KBM-7 (cell line): ENCODE measurements around the gene KIF1A.

Experiments
- DNase-seq: peaks from one replicate; pipeline ENCODE4 v3.0.0-alpha.2; 2015
- in situ Hi-C: fragments of 300-500 bp; cut with MboI; formaldehyde crosslinking; loops from 2 replicates; pipeline ENCODE4 v1.14.3; 2020; ENCODE audit warnings: low sequenced_read_pairs, low pct_unique_long_range_greater_than_20kb, mixed read lengths

Gene KIF1A

DNA sequence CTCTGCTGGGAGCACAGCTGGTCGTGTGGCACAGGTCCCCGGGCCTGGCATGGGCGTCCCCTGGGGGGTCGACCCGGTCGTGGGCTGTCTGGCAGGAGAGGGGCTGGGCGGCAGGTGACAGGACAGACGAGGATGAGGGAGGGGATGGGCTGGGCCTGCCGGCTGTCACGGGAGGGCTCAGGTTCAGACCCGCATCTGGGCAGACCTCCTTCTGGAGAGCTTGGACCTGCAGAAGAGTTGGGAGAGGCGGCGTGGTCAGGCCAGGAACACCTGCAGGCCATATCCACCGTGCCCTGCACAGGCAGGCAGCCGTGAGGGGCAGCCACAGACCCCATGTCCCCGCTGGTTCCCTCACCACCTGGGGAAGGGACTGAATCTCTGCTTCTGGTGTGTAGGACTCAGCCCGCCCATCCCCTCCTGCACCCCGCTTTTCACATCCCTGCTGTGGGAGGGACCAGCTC lies 102.8 kb downstream of the KIF1A start:
- in situ Hi-C loops: no loop called here
- no peak for DNase-seq

- no peak for DNase-seq
- in situ Hi-C loops: no loop called here
Measured at GRCh38 chr2:240716130-240716798, 103.8 kb downstream of the KIF1A start.

DNA sequence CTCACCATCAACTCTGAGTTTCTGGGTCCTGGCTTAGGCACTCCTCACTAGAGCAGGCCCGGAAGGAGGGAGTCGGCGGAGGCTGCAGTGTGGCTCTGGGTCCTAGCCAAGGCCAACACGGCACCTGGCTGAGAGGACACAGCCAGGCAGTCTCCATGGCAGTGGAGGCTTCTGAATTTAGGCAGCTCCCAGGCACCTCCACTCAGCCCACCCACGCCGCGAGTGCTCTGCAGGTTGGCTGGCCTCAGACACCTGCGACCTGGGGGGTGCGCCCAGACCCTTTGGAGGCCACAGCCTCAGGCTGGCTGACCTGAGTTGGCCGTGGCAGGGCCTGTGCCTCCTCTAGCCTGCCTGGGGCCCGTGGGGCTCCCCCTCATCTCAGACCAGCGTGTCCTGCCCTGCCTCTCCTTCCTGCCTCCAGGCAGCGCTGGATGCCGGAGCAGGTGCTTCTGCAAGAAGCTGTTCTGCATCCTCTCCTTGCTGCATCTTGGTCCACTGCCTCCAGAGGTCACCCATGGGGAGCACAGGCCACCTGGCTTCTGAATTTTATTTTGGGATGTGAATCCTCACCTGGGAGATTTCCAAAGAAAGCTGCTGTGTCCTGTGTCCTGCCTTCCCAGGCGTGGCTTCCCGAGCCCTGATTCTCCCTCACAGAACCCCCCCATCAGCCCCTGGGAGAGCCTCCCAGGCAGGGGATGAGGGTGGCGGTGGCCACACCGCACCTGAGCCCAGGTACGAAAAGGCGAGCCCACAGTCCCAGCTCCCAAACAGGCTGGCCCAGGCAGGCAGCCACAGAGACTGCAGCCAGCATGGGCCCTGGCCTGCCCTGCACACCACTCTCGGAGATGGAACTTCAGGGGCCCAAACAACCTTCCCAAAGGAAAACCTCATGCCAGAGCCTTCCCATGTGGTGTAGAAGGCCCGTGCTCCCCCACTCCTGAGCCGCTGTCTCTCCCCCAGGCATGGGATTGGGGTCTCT lies 105.0 kb downstream of the KIF1A start:
- in situ Hi-C loops: no loop called here
- DNase-seq: no peak

DNA sequence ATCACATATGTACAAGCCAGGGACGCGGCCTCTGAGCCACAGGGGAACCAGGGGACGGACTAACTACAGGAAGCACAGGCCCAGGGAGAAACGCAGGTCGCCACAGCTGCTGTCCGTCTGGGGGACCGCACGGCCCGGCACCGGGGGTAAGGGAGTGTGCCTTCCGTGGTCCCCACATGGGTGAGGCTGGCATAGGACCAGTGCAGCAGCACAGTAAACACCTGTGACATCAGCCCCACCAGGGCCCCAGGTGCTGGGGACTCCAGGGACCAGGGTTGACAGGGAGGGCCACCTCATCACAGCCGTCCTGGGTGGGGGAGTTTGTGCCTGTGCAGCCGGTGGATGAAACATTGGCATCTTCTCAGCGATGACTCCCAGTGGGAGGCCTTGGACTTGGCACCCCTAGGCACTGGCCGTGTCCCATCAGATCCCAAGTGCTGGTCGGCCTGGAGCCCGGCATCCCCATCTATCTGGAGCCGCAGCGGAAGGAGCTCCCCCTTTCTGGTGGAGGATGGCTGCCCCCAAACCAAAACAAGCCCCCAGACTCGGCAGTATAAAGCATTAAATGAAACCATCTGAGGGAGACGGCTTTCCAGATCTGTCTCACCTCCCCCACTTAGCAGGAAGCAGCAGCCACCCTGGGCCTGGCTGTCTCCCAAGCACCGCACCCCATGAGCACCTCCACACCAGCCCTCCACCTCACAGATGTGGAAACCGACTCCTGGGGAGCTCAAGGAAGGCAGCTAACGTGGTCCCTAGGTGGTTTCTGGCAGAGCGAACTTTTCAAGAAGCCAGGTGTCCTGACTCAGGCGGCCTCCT lies 105.9 kb downstream of the KIF1A start:
- in situ Hi-C loops: no loop called here
- DNase-seq: no peak

DNA sequence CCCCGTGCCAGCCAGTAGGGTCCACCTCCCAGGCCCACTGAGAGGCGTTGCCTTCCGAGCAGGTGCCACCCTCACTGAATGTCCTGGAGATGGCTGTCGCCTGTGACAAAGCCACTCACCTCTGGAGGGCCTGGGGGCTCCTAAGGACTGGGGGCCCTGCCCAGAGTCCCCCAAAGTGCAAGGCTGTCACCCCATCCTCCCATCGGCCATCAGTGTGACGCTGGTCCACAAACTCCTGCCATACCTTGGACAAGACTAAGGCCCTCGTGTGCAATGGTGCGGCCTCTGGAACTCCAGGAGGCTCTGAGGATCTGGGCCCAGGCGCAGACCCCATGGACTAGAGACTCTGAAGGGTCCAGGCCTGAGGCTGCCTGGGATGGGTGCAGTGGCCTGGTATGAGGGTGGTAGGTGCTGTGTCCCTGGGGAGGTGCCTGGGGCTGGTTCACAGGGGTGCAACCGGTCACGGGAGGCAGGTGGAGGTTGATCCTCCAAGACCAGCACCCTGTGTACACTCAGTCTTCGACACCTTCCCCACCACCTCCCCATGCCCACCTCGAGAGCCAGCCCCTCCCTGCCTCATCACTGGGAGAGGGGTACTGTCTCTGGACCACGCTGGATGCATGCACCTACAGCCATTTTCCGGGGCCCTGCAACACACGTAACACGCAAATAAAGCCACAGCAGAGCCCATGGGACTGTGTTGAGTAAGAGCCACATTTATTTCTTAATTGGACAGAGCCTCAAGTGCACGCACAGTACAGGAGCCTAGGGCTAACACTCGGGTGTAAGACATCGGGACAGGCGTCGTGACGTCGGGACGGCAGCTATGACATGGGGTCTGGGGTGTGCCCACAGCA lies 106.7 kb downstream of the KIF1A start:
- in situ Hi-C loops: no loop called here
- no peak for DNase-seq

- in situ Hi-C loops: no loop called here
- DNase-seq: no peak
Measured at GRCh38 chr2:240712121-240712520, 107.9 kb downstream of the KIF1A start.

DNA sequence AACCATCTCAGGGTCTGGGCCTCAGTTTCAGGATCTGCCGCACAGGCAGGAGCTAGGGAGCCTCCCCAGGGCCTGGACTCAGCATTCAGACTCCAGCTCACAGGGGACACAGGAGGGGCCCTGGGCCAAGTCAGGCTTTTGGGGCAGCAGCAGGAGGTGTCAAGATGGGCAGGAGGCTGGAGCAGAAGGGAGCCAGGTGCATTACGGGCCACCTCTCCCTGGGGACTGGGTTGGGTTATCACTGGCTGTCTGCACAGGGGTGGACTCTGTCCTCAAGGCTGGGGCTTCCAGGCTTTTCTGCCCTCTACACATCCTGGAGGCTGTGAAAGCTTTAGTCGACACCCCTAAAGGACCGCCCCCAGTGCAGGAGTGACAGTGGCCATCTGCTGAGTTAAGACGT lies 108.3 kb downstream of the KIF1A start:
- DNase-seq: no peak
- in situ Hi-C loops: no loop called here

- in situ Hi-C loops: no loop called here
- no peak for DNase-seq
Measured at GRCh38 chr2:240711296-240711695, 108.7 kb downstream of the KIF1A start.

- in situ Hi-C loops: no loop called here
- no peak for DNase-seq
Measured at GRCh38 chr2:240708457-240708856, 111.6 kb downstream of the KIF1A start.

DNA sequence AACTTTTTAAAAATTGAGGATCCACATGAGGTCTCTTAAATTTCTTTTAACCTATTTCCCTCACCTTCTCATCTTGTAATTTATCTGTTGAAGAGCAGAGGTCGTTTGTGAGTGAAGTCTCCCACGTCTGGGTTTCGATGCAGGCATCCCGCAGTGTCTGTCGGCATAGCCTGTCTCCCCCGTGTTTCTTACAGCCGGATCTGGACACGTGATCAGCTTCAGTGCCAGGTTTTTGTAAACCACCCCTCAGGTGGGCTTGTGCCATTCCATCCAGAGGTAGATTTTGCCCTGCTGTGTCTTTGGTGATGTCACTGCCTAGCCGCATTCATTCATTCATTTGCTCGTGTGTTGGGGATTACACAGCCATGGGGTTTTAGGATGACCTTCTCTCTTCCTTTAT lies 112.2 kb downstream of the KIF1A start:
- no peak for DNase-seq

GRCh38 chr2:240707043-240707756 lies 112.8 kb downstream of the KIF1A start:
- in situ Hi-C loops: no loop called here
- DNase-seq: no peak

More for the DNA sequence above, 112.2 kb downstream of the KIF1A start:
- in situ Hi-C loops: no loop called here

GRCh38 chr2:240705204-240705791 lies 114.7 kb downstream of the KIF1A start:
- in situ Hi-C loops: no loop called here
- no peak for DNase-seq

DNA sequence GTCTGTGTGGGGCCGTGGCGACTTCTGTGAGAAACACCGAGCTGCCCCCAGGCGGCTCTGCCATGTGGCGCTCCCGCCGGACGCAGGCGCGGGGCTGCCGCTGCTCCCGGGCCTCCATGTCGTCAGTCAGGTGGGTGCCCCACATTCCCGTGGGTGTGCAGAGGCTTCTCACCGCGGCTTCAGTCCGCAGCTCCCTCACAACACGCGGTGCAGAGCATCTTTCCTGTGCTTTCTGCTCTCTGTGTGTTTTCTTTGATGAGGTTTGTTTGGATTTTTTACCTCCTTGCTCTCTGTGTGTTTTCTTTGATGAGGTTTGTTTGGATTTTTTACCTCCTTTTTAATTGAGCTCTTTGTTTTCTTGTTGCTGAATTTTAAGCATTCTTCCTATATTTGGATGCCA lies 115.4 kb downstream of the KIF1A start:
- no peak for DNase-seq
- in situ Hi-C loops: no loop called here

- in situ Hi-C loops: no loop called here
- DNase-seq: no peak
Measured at GRCh38 chr2:240703417-240704341, 116.3 kb downstream of the KIF1A start.

- in situ Hi-C loops: no loop called here
- no peak for DNase-seq
Measured at GRCh38 chr2:240702640-240703011, 117.4 kb downstream of the KIF1A start.

DNA sequence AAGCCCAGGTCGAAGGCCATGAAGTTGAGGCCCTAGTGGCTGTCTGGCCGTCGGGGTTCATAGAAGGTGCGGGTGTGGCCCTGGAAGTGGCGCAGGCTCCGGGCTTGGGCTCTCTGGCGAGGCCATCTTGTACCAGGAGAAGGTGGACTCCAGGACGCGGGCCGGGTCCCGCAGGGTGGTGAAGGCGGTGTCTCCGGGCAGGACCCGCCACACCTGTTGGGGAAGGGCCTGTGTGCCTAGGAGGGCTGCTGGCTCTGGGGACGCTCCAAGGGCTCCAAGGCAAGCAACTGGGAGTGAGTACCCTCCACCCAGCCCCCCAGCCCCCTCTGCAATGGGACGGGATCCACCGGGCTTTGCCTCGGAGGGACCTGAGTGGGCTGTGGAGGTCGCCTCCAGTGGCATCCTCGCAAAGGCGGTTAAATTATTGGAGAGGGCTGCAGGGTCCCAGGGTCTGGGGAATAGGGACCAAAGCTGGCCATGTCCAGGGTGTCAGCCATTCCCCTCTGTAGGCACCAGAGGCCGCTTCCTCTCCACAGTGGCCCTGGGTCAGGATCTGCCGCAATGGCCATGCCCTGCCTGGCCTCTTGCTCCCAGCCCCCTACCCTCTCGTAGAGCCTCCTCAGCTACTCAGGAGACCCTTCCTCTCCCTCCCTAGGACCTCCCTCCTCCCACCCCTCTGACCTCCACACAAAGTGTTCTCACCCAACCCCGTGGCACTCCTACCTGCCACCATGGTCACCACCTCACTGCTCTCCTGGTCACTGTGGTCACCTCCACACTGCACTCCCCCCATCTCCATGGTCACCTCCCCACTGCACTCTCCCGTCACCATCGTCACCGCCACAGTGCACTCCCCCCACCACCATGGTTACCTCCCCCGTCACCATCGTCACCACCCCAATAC lies 118.0 kb downstream of the KIF1A start:
- DNase-seq: no peak
- in situ Hi-C loops: no loop called here
